H1 (cell line): ENCODE measurements around the gene SPATA13. TPM values are rescaled to one million over a fixed set of nuclear protein-coding genes. Genes with fewer than 3 reads are reported as not detected.

Experiments used
- JUND ChIP-seq: IDR thresholded peaks from 2 replicates; pipeline ENCODE4 v1.6.1; 2011; ENCODE audit warnings: mild to moderate bottlenecking, improper control_type of control experiment, low read length
- MAFK ChIP-seq: IDR thresholded peaks from 2 replicates; pipeline ENCODE4 v1.6.1; 2012; ENCODE audit warnings: low read depth, mild to moderate bottlenecking, improper control_type of control experiment, low read length
- RNF2 ChIP-seq: fragments of 200-900, 300-1000 bp; sonication (generic); IDR thresholded peaks from 2 replicates; pipeline ENCODE4 v1.7.1; 2016; ENCODE audit warnings: borderline replicate concordance, low read depth, mild to moderate bottlenecking, antibody characterized with exemption, low read length; ENCODE audit not compliant: poor library complexity, severe bottlenecking; ENCODE audit errors: missing control alignments
- polyA plus RNA-seq, 7 experiments: library from polyadenylated mRNA; depleted of rRNA in 3 of 7; stranded (reverse) in 5 of 7; unstranded in 2 of 7; fragments of >200 nt in 5 of 7; fragments of 200-250 nt in 2 of 7; gene quantifications; 1 replicate in 5 of 7; 2 replicates in 1 of 7; 4 replicates in 1 of 7; pipeline versions ENCODE4 v1.2.1 to v1.2.3, GENCODE V29; 2011 to 2013; ENCODE audit warnings: missing spikeins in 2 of 7, mixed read lengths in 2 of 7
- total RNA-seq: library from RNA; stranded (reverse); fragmentation: NEBNext Ultra II Directional; extraction: Animal tissue kit (Norgen Biotek cat#: 25700); gene quantifications from 2 replicates; pipeline ENCODE4 v1.2.1, GENCODE V29; 2021
- TF ChIP-seq, protein P1 (sequence below): IDR thresholded peaks from 2 replicates; pipeline ENCODE4 v1.6.1; 2012; ENCODE audit warnings: low read length, inconsistent platforms

The SPATA13 gene
- total and polyA plus RNA-seq, 2 of the 8 experiments (the other 6 are each of a cell fraction or from before 2014, with no cell fraction given) = 12.6 to 30.9 TPM

DNA sequence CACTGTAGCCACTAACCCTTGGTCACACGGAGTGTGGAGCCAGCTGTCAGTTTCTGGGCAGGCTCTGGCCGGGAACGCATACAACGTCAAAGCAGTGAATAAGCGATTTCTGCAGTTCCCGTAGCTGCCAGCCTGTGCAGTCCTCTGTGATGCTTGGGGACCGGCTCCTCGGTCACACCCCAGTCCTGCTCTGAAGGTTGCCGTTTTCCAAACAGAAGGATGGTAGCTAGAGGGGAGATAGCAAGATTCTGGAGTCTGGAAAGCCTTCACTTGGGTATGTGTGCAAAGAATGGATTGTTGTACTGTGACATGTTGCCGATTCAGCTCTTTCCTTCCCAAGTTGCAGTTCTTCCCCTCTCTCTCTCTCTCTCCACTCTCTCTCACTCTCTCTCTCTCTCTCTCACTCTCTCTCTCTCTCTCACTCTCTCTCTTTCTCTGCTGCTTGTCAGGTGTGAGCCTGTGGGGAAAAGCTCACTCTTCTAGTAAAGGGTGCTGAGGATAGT is 110.2 kb downstream of the SPATA13 start (continued):
- TF ChIP-seq JUND (no peak; the same call in 1 of the 2 replicates), MAFK (no peak), RNF2 (no peak)
- TF ChIP-seq, protein P1, sequence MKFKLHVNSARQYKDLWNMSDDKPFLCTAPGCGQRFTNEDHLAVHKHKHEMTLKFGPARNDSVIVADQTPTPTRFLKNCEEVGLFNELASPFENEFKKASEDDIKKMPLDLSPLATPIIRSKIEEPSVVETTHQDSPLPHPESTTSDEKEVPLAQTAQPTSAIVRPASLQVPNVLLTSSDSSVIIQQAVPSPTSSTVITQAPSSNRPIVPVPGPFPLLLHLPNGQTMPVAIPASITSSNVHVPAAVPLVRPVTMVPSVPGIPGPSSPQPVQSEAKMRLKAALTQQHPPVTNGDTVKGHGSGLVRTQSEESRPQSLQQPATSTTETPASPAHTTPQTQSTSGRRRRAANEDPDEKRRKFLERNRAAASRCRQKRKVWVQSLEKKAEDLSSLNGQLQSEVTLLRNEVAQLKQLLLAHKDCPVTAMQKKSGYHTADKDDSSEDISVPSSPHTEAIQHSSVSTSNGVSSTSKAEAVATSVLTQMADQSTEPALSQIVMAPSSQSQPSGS = no peak
